ENCODE data around the gene LRRC27. TPM values are rescaled to one million over a fixed set of nuclear protein-coding genes. Genes with fewer than 3 reads are reported as not detected.
"Not testable (repeated sequence)": the region's sequence is repeated elsewhere in the genome, so short reads cannot be mapped to it uniquely, and the experiment has no call there.

The LRRC27 gene
- total RNA-seq, 1 donor from 2014 or later, result 15.5 TPM

DNA sequence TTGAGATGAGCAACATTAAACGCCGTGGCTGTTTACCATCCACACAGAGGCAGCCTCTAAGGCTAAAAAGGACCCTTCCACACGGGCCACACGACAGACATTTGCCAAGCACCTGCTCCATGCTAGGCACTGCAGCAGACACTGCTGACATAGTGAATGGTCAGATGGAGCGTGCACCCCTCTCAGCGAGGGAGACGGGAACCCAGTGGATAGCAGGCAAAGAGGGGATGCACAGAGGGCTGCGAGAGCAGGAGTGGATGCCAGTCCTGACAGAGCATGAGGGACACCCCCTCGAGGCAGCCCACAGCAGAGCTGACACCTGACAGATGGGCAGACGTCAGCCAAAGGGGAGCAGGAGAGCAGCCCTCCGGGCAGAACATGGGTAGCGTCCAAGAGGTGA is 18.7 kb upstream of the LRRC27 start:
- TF ChIP-seq, protein P1, sequence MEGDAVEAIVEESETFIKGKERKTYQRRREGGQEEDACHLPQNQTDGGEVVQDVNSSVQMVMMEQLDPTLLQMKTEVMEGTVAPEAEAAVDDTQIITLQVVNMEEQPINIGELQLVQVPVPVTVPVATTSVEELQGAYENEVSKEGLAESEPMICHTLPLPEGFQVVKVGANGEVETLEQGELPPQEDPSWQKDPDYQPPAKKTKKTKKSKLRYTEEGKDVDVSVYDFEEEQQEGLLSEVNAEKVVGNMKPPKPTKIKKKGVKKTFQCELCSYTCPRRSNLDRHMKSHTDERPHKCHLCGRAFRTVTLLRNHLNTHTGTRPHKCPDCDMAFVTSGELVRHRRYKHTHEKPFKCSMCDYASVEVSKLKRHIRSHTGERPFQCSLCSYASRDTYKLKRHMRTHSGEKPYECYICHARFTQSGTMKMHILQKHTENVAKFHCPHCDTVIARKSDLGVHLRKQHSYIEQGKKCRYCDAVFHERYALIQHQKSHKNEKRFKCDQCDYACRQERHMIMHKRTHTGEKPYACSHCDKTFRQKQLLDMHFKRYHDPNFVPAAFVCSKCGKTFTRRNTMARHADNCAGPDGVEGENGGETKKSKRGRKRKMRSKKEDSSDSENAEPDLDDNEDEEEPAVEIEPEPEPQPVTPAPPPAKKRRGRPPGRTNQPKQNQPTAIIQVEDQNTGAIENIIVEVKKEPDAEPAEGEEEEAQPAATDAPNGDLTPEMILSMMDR (IDR thresholded peaks at IDR 0.05), result no peak
- no peak overlapping the region for H3K27ac ChIP-seq
- no peak overlapping the region for H3K4me3 ChIP-seq
- no peak for DNase-seq
- H3K4me1 ChIP-seq, result peaks cover 6% of the 10 kb centered on the region
- no peak for ATAC-seq
- H3K36me3 ChIP-seq, result no peaks in the 10 kb centered on the region
- no peaks in the 10 kb centered on the region for H3K27me3 ChIP-seq (ENCODE audit: low read depth)
- intact Hi-C loops (cut with DNase I), result no loop called here
- H3K9me3 ChIP-seq, result no peaks in the 10 kb centered on the region

DNA sequence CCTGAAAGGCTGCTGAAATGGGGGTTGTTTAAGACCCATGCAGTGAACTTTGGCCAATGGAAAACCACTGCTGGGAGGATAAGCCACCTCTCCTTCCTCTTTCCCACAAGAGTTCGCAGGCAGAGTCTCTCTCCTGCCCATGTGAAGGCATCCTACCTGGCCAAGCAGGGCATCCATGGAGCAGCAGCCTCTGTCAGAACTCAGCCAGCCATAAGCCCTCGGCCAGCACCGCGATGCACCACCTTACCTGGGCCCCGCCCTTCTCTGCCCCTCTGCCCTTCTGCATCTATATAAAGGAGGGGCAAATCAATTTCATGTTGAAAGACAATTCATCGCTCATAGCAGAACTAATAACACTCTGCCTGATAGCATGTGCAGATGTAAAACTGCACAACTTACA is 18.1 kb upstream of the LRRC27 start:
- DNase-seq (no peak), ATAC-seq (no peak)
- no peaks in the 10 kb centered on the region for H3K36me3 ChIP-seq
- TF ChIP-seq, protein P1 (IDR thresholded peaks at IDR 0.05), result no peak
- H3K9me3 ChIP-seq, result no peaks in the 10 kb centered on the region
- no peak overlapping the region for H3K4me3 ChIP-seq
- H3K27ac ChIP-seq, result no peak overlapping the region
- intact Hi-C loops (cut with DNase I), result no loop called here
- peaks cover 2% of the 10 kb centered on the region for H3K4me1 ChIP-seq
- no peaks in the 10 kb centered on the region for H3K27me3 ChIP-seq (ENCODE audit: low read depth)

DNA sequence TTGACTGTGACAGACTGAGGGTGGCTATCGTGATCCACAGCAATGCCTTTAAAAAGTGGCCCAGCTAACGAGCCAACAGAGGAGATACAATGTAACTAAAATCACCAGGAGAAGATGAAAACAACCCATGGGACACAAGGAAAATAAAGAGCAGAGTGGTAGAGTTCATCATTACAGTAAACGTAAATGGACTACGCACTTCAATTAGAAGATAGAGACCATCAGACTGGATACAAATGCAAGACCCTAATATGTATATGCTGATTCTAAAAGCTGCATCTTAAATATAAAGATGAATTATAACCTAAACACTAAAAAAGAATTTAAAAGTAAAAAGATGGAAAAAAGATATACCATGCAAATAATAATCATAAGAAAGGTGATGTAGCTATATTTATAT is 17.7 kb upstream of the LRRC27 start:
- no peaks in the 10 kb centered on the region for H3K36me3 ChIP-seq
- ATAC-seq, result no peak
- TF ChIP-seq, protein P1 (IDR thresholded peaks at IDR 0.05), result no peak
- intact Hi-C loops (cut with DNase I), result no loop called here
- no peak overlapping the region for H3K27ac ChIP-seq
- no peaks in the 10 kb centered on the region for H3K27me3 ChIP-seq (ENCODE audit: low read depth)
- no peaks in the 10 kb centered on the region for H3K4me1 ChIP-seq
- no peak for DNase-seq
- H3K9me3 ChIP-seq, result no peaks in the 10 kb centered on the region
- H3K4me3 ChIP-seq, result no peak overlapping the region

DNA sequence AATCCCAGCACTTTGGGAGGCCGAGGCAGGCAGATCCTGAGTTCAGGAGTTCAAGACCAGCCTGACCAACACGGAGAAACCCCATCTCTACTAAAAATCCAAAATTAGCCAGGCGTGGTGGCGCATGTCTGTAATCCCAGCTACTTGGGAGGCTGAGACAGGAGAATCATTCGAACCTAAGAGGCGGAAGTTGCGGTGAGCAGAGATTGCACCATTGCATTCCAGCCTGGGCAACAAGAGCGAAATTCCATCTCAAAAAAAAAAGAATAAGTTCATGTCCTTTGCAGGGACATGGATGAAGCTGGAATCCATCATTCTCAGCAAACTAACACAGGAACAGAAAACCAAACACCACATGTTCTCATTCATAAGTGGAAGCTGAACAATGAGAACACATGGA is 17.1 kb upstream of the LRRC27 start:
- ATAC-seq; DNase-seq; H3K36me3 ChIP-seq; H3K9me3 ChIP-seq; H3K27ac ChIP-seq; intact Hi-C loops (cut with DNase I); H3K4me3 ChIP-seq; H3K27me3 ChIP-seq (ENCODE audit: low read depth); H3K4me1 ChIP-seq: not testable (repeated sequence)

DNA sequence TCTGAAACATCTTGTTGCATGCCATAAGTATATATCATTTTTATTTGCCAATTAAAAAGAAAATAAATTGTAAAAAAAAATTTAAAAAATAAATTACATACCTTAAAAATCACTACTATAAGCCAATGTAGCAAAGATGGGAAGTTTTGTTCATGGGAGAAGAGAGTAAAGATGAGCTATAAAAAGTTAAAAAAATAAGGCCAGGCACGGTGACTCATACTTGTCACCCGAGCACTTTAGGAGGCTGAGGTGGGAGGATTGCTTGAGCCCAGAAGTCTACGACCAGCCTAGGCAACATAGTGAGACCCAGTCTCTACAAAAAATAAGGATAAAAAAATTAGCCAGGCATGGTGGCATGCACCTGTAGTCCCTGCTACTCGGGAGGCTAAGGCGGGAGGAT is 15.9 kb upstream of the LRRC27 start:
- Histone ChIP-seq H3K36me3 (no peaks in the 10 kb centered on the region), H3K27ac (no peak overlapping the region), H3K4me1 (no peaks in the 10 kb centered on the region), H3K4me3 (no peak overlapping the region), H3K9me3 (no peaks in the 10 kb centered on the region), H3K27me3 (ENCODE audit: low read depth) (no peaks in the 10 kb centered on the region)
- ATAC-seq (no peak), DNase-seq (no peak)
- intact Hi-C loops (cut with DNase I), result no loop called here
- TF ChIP-seq, protein P1 (IDR thresholded peaks at IDR 0.05), result no peak

DNA sequence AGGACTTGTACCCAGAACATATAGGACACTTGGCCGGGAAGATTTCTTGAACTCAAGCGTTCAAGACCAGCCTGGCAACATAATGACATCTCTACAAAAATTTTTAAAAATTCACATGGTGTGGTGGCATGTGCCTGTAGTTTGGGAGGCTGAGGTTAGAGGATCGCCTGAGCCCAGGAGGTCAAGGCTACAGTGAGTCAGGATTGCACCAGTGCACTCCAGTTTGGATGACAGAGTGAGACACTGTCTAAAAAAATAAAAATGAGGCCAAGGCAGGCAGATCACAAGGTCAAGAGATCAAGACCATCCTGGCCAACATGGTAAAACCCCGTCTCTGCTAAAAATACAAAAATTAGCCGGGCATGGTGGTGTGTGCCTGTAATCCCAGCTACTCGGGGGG is 14.5 kb upstream of the LRRC27 start:
- H3K36me3 ChIP-seq; DNase-seq; ATAC-seq; H3K27ac ChIP-seq; H3K9me3 ChIP-seq; intact Hi-C loops (cut with DNase I); H3K4me3 ChIP-seq; H3K27me3 ChIP-seq (ENCODE audit: low read depth); H3K4me1 ChIP-seq: not testable (repeated sequence)
